GM23248 (cell line): ENCODE data around the gene C1QL2. TPM values are rescaled to one million over a fixed set of nuclear protein-coding genes. Genes with fewer than 3 reads are reported as not detected.

Source experiments
- DNase-seq: peaks from one replicate; pipeline ENCODE4 v3.0.0-alpha.2; 2015
- H2AFZ ChIP-seq: fragments of 200-600 bp; sonication (generic); 2 replicates; pipeline ENCODE4 v1.6.1; 2016; ENCODE audit warnings: antibody characterized with exemption
- H3F3A ChIP-seq: fragments of 200-600 bp; sonication (generic); 2 replicates; pipeline ENCODE4 v1.6.1; 2016; ENCODE audit warnings: mild to moderate bottlenecking, antibody characterized with exemption, mixed run types; ENCODE audit not compliant: insufficient read depth
- H3K27ac ChIP-seq: fragments of 200-600 bp; sonication (generic); 2 replicates; pipeline ENCODE4 v1.5.1; 2016; ENCODE audit warnings: mild to moderate bottlenecking
- H3K27me3 ChIP-seq: fragments of 200-600 bp; sonication (generic); replicated peaks from 2 replicates; pipeline ENCODE4 v1.6.1; 2016; ENCODE audit warnings: mild to moderate bottlenecking; ENCODE audit not compliant: insufficient read depth
- H3K36me3 ChIP-seq: fragments of 200-600 bp; sonication (generic); 2 replicates; pipeline ENCODE4 v1.6.1; 2016; ENCODE audit warnings: low read depth, mild to moderate bottlenecking
- H3K4me1 ChIP-seq: fragments of 200-600 bp; sonication (generic); 2 replicates; pipeline ENCODE4 v1.6.1; 2016; ENCODE audit warnings: mild to moderate bottlenecking; ENCODE audit not compliant: insufficient read depth
- H3K4me2 ChIP-seq: fragments of 200-600 bp; sonication (generic); one replicate; pipeline ENCODE4 v1.6.1; 2016; ENCODE audit warnings: mild to moderate bottlenecking; ENCODE audit not compliant: unreplicated experiment
- H3K4me3 ChIP-seq: fragments of 200-600 bp; sonication (generic); 2 replicates; pipeline ENCODE4 v1.5.1; 2016; ENCODE audit warnings: mild to moderate bottlenecking
- H3K79me2 ChIP-seq: fragments of 200-600 bp; sonication (generic); 2 replicates; pipeline ENCODE4 v1.6.1; 2016; ENCODE audit warnings: mild to moderate bottlenecking; ENCODE audit not compliant: insufficient read depth
- H3K9ac ChIP-seq: fragments of 200-600 bp; sonication (generic); 2 replicates; pipeline ENCODE4 v1.6.1; 2016; ENCODE audit warnings: mild to moderate bottlenecking
- H3K9me2 ChIP-seq: fragments of 200-600 bp; sonication (generic); 2 replicates; pipeline ENCODE4 v1.6.1; 2016; ENCODE audit warnings: mixed run types, mild to moderate bottlenecking, moderate library complexity; ENCODE audit not compliant: insufficient read depth
- H3K9me3 ChIP-seq: fragments of 200-600 bp; sonication (generic); one replicate; pipeline ENCODE4 v1.6.1; 2017; ENCODE audit warnings: low read depth
- H4K20me1 ChIP-seq: fragments of 200-600 bp; sonication (generic); 2 replicates; pipeline ENCODE4 v1.6.0; 2016; ENCODE audit not compliant: insufficient read depth
- EZH2 ChIP-seq: fragments of 200-600 bp; sonication (generic); IDR thresholded peaks from 2 replicates; pipeline ENCODE4 v1.6.1; 2018; ENCODE audit warnings: antibody characterized with exemption, mild to moderate bottlenecking; ENCODE audit not compliant: insufficient read depth, poor library complexity, severe bottlenecking
- EZH2phosphoT487 ChIP-seq: fragments of 200-600 bp; sonication (generic); IDR thresholded peaks from 2 replicates; pipeline ENCODE4 v1.6.1; 2018; ENCODE audit warnings: antibody characterized with exemption, moderate library complexity, mild to moderate bottlenecking, low read depth; ENCODE audit not compliant: insufficient read depth
- WGBS, 2 experiments: methylation state at CpG; one replicate each; pipeline ENCODE4 v1.1.6; 2015 to 2017; ENCODE audit warnings: low lambda C conversion rate in 2 of 2, low coverage in 1 of 2; ENCODE audit errors: missing lambda C conversion rate in 2 of 2; 5-methylcytosine and 5-hydroxymethylcytosine counted together
- in situ Hi-C: fragments of 300-500 bp; cut with MboI; formaldehyde crosslinking; loops from 2 replicates; pipeline ENCODE4 v1.15.0; 2020
- polyA plus RNA-seq: library from polyadenylated mRNA; unstranded; fragments of >200 nt; fragmentation: Nextera tagmentation; extraction: Ambion mirVana; gene quantifications from 2 replicates; pipeline ENCODE4 v1.2.1, GENCODE V29; 2016
- total RNA-seq: library from RNA; depleted of rRNA; stranded (reverse); fragments of >200 nt; shearing (Covaris generic); gene quantifications from 2 replicates; pipeline ENCODE4 v1.2.3, GENCODE V29; 2014

C1QL2 gene
- total and polyA plus RNA-seq, 2 experiments from 2014 or later, result not detected

DNA sequence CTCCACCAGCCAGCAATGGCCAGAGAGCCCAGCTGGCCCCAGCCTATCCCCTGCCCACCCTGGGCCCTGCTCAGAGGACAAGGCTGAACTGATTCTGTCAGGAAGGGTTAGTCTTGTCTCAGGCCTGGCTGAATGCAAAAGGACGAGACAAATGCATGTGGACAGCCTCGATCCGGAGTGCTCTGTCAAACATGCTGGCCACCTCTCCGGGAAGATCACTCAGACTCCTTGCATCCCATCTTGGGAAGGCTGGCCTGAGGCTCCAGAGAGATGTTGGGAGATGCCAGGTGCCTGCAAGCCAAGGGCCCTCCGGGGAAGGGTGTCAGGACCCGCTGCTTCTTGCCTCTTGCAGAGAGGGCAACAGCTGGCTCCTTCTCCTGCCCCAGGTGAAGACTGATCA is 20.2 kb upstream of the C1QL2 start:
- Histone ChIP-seq H3F3A (no peaks in the 10 kb centered on the region), H3K9ac (no peak overlapping the region), H3K27me3 (no peaks in the 10 kb centered on the region), H3K27ac (no peak overlapping the region), H3K9me3 (no peaks in the 10 kb centered on the region), H3K9me2 (no peaks in the 10 kb centered on the region), H3K4me2 (no peak overlapping the region), H4K20me1 (no peaks in the 10 kb centered on the region), H3K4me3 (no peak overlapping the region), H3K79me2 (no peaks in the 10 kb centered on the region), H3K4me1 (peaks cover 7% of the 10 kb centered on the region; the same call in 1 of the 2 replicates), H3K36me3 (no peaks in the 10 kb centered on the region), H2AFZ (no peak overlapping the region)
- no peak for DNase-seq
- in situ Hi-C loops, result no loop called here
- WGBS, 2 experiments, result 87 to 96% methylated on average over 6 of the region's 6 CpGs
- TF ChIP-seq EZH2 (no peak), EZH2phosphoT487 (no peak)

DNA sequence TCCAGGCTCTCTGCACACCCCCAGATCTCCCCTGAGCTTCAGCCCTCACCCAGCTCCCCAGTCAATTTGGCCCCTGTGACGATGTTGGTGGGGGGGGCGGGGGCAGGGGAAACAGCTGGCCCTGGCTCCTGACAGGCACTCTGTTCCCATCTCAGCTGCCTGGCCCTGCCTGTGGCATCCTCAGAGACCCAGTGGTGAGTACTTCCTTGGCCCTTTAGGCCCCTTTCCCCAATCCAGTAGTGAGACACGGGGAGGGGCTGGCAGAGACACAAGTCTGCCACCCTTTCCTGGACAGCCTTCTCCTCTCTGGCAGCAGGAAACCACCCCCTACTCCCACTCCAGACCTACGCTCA is 19.3 kb upstream of the C1QL2 start:
- Histone ChIP-seq H2AFZ (no peak overlapping the region), H3K9me2 (no peaks in the 10 kb centered on the region), H3K79me2 (no peaks in the 10 kb centered on the region), H3K9me3 (no peaks in the 10 kb centered on the region), H3K27me3 (no peaks in the 10 kb centered on the region), H3K4me2 (no peak overlapping the region), H3K4me3 (no peak overlapping the region), H3K36me3 (no peaks in the 10 kb centered on the region), H3K27ac (no peak overlapping the region), H3F3A (no peaks in the 10 kb centered on the region), H4K20me1 (no peaks in the 10 kb centered on the region), H3K9ac (no peak overlapping the region), H3K4me1 (peaks cover 7% of the 10 kb centered on the region; the same call in 1 of the 2 replicates)
- DNase-seq, result no peak
- TF ChIP-seq EZH2 (no peak), EZH2phosphoT487 (no peak)
- 32 to 40% methylated on average over 4 of the region's 4 CpGs for WGBS, 2 experiments
- in situ Hi-C loops, result no loop called here

DNA sequence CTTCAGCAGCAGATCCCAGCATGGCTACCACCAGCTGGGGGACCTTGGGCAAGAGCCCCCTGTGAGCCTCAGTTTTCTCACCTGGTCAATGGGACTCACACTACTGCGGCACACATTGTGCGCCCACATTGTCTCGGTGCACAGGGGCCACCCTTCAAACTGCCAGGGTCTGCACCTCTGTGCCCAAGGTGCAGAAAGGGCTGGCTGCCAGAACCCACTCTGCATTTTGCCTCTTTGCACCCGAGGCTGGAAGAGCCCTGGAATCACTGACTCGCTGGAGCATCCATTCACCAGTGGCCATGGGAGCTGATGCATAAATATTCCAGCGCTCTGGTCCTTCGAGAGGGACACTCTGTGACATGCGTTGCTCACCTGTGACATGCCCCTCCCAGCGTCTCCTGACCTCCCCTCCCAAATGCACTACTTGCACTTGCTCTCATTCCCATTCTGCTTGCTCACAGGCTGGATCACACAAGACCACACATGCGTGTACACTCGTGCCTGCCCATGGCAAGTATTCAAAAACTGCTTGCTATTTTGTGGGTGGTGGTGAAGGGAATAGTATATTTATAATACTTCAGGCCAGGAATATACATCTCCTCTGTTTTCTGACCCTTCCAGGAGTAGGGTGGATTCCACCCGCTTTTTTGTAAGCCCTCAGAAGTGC is 18.8 kb upstream of the C1QL2 start:
- Histone ChIP-seq H3K9ac (no peak overlapping the region), H3K27ac (no peak overlapping the region), H2AFZ (no peak overlapping the region), H3K27me3 (no peaks in the 10 kb centered on the region), H3K9me3 (no peaks in the 10 kb centered on the region), H3K4me3 (no peak overlapping the region), H4K20me1 (no peaks in the 10 kb centered on the region), H3K9me2 (no peaks in the 10 kb centered on the region), H3K4me2 (no peak overlapping the region), H3F3A (no peaks in the 10 kb centered on the region), H3K79me2 (no peaks in the 10 kb centered on the region), H3K4me1 (peaks cover 7% of the 10 kb centered on the region; the same call in 1 of the 2 replicates), H3K36me3 (no peaks in the 10 kb centered on the region)
- no peak for DNase-seq
- 77 to 88% methylated on average over 11 to 12 of the region's 12 CpGs for WGBS, 2 experiments
- no peak for TF ChIP-seq EZH2
- no peak for TF ChIP-seq EZH2phosphoT487
- in situ Hi-C loops, result no loop called here

DNA sequence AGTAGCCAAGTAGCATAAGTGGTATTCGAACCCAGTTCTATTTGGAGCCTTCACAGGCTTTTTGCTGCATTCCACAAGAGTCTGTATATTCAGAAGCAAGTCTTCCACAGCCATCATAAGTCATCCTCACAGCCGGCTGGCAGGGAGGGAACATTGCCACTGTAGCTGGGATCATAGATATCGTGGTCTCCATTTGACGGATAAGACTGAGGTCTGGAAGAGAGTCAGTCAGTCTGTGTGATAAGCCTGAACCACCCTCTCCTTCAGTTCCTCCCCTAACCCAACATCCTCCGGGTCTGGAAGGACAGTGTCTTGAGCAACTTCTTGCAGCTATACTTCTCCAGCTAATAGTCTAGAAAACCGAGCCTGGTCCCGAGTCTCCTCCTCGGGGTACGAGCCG is 17.0 kb upstream of the C1QL2 start:
- Histone ChIP-seq H3K9me3 (no peaks in the 10 kb centered on the region), H2AFZ (no peak overlapping the region), H3K27me3 (no peaks in the 10 kb centered on the region), H3K27ac (no peak overlapping the region), H3K4me3 (no peak overlapping the region), H3F3A (no peaks in the 10 kb centered on the region), H4K20me1 (no peaks in the 10 kb centered on the region), H3K4me1 (peaks cover 7% of the 10 kb centered on the region; the same call in 1 of the 2 replicates), H3K4me2 (no peak overlapping the region), H3K9ac (no peak overlapping the region), H3K79me2 (no peaks in the 10 kb centered on the region), H3K9me2 (no peaks in the 10 kb centered on the region), H3K36me3 (no peaks in the 10 kb centered on the region)
- in situ Hi-C loops, result no loop called here
- TF ChIP-seq EZH2phosphoT487, result no peak
- no peak for TF ChIP-seq EZH2
- no peak for DNase-seq
- WGBS, 2 experiments, result 66 to 72% methylated on average over 10 of the region's 10 CpGs
